Activated T-cell treated with anti-CD3 and anti-CD28 coated beads, Interleukin-2, amount 50 U/mL, for 1 hour (primary cell): Measurements from ENCODE around the gene CD34.
"Not testable (repeated sequence)": the region's sequence is repeated elsewhere in the genome, so short reads cannot be mapped to it uniquely, and the experiment has no call there.

ENCODE experiments used
- DNase-seq: peaks from one replicate; pipeline ENCODE4 v3.0.0-alpha.2; 2020

The CD34 gene

DNA sequence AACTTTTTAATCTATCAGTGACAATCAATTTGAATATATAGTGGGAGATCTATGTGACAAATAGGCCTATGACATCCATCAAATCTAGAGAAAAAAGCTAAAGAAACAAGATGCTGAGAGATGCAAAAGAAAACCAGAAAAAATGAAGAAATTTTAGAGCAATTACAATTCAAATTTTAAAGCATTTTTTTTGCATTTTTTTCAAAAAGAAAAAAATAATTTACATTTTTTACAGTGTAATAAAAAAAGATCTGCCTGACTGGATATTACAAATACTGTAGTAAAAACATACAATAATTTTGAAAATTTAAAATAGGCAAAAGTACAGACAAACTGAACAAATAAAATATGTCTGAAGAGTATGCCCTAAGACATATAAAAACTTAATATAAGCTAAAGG lies 14.4 kb downstream of the CD34 start:
- DNase-seq = no peak

DNA sequence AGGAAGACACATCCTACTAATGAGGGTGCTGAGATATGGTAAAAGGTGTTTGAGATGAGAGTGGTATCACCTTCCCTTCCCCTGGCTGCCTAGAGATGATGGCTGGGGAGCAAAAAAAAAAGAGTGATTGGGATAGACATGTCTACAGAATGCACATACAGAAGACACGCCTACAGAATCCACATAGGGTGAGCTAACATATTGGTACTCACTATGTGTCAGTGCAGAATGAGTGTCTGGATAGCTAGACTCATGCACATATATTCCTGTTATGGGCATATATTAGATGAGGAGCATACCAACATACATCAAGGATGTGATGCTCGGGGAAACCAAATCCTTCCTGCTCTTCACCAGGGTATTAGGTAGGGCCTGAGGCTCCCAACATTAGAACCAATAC lies 16.2 kb downstream of the CD34 start:
- DNase-seq = no peak

DNA sequence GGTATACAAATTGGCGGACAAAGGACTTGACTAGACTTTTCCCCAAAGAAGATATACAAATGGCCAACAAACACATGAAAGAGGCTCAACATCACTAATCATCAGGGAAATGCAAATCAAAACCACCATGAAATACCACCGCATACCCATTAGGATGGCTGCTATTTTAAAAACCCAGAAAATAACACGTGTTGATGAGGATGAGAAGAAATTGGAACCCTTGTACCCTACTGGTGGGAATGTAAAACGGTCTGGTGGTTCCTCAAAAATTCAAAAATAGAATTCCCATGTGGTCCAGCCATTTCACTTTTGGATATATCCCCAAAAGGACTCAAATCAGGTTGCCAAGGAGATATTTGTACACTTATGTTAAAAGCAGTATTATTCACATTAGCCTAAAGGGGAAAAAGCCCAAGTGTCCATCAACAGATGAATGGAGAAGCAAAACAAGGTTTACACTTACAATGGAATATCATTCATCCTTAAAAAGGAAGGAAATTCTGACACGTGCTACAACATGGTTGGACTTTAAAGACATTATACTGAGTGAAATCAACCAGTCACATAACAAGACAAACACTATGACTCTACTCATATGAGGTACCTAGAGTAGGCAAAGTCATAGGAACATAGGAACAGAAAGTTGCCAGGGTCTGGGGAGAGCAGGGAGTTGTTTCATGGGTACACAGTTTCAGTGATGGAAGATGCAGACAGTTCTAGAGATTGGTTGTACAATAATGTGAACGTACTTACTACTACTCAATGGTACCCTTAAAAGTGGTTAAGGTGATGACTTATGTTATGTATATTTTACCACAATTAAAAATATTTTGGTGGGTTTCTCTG lies 17.0 kb downstream of the CD34 start:
- DNase-seq = no peak

DNA sequence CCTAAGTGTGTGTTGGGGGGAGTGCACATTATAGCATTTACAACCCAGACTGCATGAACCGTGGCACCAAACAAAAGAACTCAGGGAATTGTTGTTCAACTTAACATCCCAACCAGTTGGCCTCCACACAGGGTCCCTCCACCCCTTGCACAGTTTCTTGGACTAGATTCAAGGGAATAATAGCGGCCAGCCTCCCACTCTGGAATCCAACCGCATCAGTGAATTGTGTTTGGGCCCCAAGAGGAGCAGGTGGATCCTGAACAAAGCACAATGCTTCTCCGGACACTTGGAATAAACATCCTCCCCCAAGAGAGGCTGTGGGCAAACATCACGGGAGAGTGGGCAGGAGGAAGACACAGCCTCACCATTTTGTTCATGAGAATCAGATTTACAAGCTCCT lies 18.2 kb downstream of the CD34 start:
- no peak for DNase-seq

DNA sequence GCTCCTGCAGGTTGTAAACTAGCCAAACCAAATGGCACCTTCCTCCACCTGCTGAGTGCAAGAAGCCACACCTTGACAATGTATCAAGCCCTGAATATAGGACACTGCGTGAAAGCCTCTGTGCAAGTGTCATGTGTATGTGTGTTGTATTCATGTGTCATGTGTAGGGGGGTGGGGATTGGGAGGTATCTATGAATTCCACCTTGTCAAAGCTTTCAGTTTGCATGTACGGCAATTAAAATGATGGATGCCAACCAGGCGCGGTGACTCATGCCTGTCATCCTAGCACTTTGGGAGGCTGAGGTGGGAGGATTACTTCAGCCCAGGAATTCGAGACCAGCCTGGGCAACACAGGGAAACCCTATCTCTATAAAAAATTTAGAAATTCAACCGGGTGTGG lies 19.8 kb downstream of the CD34 start:
- DNase-seq = no peak

DNA sequence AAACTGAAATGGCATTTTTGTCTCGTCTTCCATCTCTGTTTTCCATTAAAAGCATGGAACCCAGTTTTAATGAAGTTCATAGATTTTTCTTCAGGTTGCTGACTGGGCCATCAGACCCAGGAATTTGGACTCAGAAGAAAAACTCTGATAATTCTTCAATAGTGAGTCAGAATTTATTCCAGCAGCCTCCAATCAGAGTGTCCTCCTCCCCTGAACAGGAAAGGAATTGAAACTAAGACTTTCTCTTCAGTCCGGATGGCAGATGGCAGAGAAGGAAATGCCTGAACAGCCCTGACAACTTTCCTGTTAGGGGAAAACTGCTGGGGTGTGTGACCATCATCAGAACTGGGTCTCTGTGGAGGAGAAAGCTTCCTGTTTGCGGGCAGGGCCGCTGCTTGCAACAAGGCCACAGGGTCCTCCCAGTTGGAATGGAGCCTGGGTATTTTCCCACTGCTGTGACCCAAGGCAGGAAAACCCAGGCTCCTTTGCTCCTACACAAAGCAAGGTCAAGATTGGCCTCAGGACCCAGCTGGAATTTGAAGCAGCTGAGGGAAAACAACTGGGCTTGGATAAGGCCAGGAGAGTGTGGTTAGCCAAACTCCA lies 20.7 kb downstream of the CD34 start:
- no peak for DNase-seq

DNA sequence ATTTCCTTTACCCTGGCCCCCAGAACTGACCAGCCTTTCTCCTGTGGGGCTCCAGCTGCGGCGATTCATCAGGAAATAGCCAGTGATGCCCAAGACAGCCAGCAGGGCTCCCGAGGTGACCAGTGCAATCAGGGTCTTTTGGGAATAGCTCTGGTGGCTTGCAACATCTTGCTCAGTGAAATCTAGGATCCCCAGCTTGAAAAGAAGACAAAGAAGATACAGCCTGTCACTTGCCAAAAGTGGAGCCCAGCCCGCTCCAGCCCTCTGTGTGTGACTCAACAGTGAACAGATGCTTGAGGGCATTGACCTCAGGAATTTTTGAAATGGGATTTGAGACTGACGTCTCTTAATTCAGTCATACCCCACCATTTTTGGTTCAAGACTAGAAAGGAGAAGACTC lies 22.3 kb downstream of the CD34 start:
- no peak for DNase-seq

DNA sequence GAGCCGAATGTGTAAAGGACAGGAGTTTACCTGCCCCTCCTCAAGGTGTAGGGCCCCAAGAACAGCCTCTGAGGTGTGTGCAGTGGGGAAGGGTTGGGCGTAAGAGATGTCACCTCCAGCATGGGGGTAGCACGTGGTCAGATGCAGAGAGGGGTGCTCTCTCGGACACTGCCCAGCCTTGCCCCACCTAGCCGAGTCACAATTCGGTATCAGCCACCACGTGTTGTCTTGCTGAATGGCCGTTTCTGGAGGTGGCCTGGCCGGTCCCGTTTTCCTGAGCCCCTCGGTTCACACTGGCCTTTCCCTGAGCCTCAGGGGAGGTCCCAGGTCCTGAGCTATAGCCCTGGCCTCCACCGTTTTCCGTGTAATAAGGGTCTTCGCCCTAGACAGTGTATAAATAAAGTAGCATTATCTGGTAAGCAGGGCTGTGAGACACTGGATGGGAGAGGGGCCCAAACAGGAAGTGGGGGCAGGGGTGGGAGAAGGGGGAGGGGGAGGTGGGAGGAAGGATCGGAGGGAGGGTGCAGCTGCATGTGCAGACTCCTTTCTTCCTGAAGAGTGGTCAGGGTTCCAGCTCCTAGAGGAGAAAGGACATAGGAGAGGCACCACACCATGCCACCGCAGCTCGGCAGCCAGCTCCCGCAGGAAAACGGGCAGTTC lies 23.3 kb downstream of the CD34 start:
- no peak for DNase-seq

DNA sequence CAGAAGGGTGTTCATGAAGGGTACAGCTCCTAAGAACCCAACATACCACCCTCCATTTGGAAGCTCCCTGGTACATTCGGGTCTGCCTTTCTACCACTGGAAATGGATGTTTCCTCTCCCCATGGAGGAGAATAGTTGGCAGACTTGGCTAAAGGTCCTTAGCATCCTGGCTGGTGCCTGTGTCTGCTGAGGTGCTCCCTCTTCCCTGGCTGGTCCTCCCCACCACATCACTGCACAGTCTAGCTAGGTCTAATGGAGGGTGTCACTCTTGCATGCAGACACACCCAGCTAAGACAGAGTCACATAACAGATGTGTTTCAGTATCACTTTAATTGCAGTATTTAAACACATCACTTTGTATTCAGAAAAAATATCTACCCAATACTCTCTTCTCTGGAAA lies 24.7 kb downstream of the CD34 start:
- DNase-seq = no peak

DNA sequence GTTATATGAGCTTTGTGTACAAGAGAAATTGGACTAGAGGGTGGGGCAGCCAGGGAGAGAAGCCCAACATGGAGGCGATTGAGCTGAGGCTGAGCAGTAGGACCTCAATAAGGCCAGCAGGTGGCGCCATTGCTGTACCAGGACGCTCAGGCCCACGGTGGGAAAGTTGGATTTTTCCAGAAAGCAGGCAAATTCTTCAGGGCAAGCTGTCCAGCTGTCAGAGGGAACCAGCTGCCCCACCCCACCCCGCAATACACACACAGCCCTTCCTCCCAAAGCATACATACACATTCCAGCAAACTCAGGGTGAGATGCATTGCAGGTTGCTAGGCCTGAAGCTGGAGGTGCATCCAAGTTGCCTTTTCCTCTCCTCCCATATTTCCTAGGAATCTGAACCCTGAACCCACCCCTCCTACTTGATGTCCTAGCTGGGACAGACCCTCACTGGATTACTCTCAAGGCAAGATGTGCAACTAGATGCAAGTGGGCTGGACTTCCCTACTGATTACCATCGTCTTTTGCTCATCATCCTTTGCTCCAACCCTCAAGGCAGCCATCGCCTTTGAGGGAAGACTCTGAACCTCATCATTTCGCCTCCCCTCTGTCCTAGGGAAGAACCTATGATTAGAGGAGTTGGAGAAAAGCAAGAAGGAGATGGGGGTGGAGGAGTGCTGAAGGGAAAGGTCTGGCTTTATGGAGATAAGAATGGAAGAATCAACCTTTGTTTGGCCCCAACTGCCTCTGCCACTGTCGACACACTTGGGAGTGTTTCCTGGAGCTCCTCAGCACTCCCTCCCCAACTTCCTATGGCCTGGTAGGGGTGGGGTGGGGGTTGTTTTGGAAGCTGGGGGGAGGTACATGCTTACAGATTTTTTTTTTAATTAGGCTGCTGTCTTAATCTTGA lies 25.5 kb downstream of the CD34 start:
- peak; percentile 72 for DNase-seq

DNA sequence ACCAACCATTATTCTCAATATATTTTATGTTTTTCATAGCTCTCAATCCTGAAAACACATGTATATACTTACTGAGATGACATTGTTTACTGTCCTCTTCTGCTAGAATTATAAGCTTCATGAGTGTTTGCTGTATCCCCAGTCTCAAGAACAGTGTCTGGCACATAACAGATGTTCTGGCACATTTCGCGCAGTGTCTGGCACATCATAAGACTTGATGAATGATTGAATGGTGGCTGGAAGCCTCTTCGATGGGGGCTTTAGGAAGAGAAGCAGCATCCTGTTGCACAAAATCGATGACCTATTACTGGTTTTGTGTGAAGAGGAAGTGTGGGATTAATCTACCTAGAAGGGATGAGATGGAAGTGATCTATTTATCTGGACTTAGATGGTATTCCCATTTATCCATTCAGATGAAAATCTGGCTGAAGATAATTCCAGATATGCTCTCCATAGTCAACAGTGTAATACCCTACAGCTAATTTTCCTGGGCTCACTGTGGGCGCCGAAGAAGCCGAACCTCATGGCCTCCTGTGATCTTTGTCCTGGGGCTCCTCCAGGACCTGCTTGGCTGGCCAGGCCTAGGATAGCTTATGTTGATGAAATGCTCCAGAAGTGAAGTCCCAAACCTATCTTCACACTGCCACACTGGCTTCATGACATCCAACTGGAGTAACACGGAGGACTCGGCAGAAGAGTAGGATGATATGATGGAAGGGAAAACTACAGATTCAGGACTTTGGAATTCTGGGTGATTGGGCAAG lies 26.5 kb downstream of the CD34 start:
- DNase-seq = no peak

DNA sequence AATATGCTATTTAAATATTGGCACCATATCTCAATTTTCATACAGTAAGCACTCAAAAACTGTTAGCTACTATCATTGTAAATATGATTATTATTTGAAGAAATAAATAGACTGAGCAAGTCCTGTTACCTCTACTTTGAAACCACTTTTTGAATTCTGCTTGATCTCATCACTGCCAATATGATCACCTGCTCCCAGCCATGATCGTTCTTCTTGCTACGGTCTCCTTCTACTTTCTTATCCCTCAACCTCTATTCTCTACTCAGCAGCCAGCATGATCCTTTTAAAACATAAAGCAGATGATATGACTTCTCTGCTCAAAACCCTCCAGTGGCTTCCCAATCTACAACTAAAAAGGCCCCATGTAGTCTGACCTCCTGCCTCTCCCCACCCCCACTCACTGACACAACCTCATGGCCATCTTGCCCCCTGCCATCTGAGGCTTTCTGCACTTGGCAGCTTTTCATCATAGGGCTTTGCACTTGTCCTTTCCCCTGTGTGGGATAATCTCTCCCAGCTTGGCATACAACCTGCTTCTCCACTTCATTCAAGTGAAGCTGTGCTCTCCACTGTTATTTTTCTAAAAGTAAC lies 27.2 kb downstream of the CD34 start:
- no peak for DNase-seq

DNA sequence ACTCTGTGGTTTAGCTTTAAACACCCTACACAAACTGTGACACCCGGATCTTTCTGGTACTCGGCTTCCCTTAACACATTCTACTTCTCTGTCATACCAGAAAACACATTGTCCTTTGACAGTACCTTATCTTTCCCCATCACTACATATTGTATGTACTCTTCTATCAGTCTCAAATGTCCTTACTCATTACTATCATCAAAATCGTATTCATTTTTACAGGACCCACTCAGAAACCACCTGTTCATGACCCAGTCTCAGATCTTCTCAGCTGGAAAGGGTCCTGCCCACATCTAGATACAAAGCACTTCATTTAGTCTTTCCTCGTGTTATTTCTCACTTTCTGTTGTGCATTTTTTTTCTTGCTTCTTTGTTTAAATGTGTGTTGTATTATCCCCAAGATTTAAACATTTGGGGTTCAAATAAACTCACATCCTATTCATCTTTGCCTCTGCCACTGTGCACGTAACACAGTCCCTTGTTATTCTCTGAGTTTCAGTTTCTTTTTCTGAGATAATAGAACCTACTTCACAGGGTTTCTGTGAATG lies 27.7 kb downstream of the CD34 start:
- DNase-seq = no peak

DNA sequence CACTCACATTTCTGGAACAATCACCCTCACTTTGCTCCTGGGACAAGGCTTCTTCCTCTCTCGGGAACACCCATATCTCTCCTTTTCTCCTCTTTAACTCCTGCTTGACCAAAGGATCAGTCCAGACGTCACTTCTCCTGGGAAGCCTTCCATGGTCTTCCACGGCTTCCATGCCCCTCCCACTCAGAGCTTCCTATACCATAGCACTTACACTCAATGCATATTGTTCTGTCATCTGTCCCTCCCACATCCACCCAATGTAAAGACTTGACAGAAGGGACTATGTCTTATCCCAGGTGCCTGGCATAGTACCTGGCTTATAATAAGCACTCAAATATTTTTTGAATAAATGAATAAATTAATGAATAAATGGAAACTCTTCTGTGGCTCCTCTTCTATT lies 28.2 kb downstream of the CD34 start:
- no peak for DNase-seq

DNA sequence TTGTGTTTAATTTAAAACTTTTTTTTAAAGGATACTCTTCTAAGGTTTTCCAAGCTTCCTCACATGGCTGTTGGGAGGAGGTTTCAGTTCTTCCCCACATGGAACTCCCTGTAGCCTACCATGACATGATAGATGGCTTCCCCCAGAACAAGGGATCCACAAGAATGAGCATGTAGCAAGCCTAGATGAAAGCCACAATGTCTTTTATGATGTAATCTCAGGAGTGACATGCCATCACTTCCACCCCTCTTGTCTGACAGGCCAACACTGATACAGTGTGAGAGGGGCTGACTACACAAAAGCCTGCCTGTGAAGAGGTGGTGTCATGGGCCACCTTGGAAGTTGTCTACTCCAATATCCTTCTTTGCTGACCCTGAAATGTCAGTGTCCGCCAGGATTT lies 32.0 kb downstream of the CD34 start:
- no peak for DNase-seq

DNA sequence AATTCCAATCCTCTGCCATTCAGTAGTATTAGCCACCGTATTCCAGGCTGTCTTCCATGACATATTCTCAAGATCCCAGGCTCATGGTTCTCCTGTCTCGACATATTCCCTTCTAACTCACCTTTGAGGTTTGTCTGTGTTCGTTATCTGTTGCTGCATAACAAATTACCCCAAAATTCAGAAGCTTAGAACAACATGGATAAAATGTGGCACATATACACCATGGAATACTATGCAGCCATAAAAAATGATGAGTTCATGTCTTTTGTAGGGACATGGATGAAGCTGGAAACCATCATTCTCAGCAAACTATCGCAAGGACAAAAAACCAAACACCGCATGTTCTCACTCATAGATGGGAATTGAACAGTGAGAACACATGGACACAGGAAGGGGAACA lies 33.0 kb downstream of the CD34 start:
- DNase-seq = not testable (repeated sequence)

DNA sequence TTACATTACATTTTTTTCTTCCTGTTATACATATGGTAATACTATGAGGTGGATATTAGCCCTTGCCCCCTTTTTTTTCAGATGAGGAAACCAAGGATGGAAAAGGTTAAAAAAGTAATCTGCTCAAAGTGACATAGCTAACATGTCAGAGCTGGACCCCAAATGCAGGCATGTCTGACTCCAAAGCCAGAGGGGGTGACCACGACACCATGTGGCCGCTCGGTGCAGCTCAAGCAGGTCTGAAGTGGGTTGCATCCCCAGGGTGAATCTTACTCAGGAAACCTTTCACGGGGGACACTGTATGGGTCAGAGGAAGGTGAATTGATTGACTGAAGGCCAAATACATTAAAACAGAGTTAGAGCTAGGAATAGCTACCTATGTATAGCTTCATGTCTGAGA lies 34.8 kb downstream of the CD34 start:
- DNase-seq = no peak

DNA sequence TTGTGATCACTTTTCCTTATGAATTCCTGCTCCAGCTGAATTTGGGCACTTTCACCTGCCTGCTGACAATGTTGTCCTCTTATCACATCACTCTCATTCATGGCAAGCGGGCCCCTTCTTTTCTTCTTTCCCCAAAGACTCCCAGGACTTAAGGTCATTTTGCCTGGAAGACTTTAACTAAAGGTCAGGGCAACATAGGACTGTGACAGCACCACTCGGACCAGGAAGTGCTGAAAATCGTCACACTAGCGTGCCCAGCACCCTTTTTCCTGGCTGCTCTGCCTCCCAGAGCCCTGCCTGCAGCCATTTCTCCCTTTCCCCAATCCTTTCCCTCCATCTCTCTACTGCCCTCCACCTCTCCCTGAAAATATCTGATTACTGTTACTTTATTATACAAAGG lies 35.4 kb downstream of the CD34 start:
- no peak for DNase-seq

DNA sequence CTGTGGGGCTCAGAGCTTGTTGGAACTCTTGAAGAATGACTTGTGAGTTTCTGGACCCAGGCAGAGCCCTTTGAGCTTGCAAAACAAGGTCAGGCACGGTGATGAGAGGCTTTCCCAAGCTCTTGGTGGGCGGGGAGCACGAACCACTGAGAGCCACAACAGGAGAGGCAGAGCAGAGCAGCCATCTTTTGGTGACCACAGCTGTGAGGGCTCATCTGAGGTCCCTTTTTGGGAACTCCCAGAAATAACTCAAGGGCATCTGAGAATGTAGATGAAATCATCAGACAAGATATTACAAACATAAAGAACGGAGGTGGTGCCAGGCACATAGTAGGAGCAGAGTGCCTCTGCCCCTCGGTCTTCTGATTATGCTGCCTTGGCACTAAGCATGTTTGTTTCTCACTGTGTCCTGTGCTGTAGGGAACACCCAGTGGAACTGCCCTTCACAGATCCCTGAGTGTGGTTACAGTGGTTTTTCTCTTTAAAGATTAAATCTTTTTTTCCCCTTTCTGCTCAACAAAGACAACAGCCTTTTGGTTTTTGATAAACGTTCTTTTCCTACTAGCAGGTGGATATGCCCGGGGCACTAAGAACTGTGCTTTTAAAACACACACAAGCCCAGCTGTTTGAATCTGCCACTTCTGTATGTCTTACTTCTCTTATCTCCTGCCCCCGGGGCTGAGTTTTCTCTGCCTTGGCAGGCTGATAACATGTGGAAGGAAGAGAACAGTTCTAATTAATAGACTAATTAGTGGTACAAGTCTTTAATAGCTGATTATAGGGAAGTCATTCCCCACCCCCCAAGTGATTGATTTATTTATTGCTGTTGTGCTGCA lies 37.7 kb downstream of the CD34 start:
- DNase-seq = no peak

DNA sequence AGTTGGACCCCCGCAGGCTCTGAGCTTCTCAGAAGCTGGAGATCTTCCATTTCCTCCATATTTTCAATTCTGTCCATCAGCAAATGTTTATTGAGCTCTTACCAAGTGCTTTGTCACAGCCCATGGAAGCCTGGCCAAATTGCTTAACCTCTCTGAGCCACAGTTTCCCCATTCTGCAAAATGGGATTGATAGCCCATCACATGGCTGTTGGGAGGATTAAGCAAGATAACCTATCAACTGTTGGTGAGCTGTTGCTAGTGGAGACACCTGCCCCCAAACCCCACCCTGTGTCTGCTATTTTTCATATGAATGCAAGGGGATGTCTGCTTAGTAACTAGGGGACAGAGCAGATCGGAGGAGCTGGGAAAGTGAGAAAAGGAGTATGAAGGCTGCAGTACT lies 38.3 kb downstream of the CD34 start:
- no peak for DNase-seq
